Measurements from ENCODE around the gene ANKRD9. TPM values are rescaled to one million over a fixed set of nuclear protein-coding genes. Genes with fewer than 3 reads are reported as not detected.
A peak's percentile ranks its signal among the peaks of the same experiment; 100 is the strongest.
"Not testable (repeated sequence)": the region's sequence is repeated elsewhere in the genome, so short reads cannot be mapped to it uniquely, and the experiment has no call there.

Gene ANKRD9
- 6.7 TPM for total RNA-seq

- DNase-seq: peak; percentile 84
These were observed at the start of gene ANKRD9 for GRCh38 chr14:102509746-102510615. TSS of gene ANKRD9 (minus strand) at chr14:102509776. CDS start at chr14:102507889, 1,887 bp downstream.

DNA sequence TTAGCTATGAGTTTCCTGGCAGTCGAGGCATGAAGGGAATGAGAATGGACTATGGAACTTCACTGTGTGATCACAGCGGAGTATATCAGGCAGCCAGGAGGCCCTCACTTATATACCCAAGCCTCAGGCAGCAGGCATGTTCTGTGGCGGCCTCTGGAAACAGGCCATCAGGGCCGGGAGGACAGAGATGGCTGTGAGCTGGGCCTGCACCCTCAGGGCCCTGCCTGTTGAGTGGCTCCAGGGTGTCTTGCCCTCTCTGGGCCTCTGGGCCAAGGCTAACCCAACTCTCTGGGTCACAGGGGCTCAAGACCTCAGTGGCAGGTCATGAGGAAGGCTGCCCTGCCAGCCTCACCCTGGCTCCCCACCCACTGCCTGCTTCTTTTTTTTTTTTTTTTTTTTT is 49.0 kb upstream of the ANKRD9 start:
- DNase-seq: no peak

GRCh38 chr14:102557434-102558226 is 48.1 kb upstream of the ANKRD9 start:
- no peak for DNase-seq

DNA sequence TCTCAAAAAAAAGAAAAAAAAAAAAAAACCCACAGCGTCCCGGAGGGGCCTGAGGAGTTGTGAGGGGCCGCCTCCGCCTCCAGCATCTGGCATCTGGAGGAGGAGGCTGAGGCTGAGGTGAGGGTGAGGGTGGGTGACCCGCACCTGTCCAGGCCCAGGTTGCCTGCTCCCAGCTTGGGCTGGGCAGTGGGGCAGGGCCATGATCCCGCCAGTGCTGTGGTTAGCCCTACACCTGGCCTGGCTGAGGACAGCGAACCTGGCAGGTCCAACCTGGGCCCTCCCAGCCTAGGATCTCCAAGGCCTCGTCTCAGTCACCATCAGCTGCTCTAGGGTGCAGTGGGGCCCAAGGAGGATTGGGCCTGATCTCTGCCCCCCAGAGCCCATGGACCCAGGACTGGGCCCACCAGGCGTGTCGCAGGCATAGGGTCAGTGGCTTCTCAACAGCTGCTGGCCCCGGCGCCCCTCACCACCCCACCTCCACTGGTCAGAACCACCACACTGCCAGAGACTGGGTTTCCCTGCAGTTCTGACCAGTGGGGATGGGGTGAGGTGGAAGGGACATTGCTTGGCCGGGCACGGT is 46.6 kb upstream of the ANKRD9 start:
- DNase-seq: no peak

DNA sequence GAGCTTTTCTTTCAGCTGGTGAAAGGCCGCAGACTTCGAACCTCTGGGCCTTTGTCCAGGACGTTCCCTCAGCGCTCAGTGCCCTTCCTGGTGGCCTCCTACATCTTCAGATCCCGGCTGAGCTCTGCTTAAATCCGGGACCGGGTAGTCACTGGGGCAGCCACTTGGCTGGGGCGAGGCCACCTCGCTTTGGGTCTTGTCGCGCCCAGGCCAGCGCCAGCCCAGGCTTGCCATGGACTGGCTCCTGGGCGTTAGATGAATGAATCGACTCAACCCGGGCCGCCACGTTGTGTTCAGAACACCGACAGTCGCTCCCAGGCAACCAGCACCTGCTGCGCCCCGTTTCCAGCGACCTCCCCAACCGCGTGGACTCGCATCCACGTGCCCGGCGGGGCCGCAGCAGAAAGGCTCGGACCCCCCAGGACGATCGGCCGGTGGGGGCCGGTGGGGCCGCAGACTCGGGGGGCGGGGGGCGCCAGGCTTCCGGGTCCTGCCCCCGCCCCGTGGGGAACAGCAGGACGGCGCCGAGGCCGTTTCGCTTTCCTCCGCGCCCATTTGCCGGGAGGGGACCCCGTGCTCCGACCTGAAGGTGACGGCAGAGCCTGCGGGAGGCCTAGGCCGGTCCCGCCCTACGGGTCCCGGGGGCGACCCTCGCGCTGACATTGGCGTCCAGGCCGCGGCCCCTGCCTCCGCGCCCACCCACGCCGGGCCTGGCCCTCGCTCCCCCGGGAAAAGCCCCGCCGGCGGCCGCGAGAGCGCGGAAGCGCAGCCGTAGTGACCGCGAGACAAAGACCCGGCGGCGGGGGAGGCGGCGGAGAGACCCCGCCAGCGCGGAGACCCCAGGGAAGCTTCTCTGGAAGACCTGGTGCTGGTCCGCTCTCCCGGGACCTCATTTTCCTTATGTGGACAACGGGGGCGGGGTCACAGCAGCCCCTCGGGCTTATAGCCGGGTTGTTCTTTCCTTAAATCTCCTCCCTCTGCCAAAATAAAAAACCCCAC is 45.5 kb upstream of the ANKRD9 start:
- DNase-seq: no peak

GRCh38 chr14:102551995-102552705 is 42.6 kb upstream of the ANKRD9 start:
- DNase-seq: no peak

DNA sequence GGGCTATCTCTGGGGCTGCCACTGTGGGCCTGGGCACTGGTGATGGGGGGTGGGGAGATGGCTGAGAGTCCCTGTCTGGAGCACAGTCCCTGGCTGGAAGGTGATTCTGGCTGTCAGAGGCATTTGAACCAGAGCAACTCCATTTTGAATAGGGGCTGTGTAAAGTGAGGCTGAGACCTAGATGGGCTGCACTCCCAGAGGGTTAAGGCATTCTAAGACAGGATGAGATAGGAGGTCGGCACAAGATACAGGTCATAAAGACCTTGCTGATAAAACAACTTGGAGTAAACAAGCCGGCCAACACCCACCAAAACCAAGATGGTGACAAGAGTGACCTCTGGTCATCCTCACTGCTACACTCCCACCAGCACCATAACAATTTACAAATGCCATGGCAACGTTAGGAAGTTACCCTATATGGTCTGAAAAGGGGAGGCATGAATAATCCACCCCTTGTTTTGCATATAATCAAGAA is 41.4 kb upstream of the ANKRD9 start:
- not testable (repeated sequence) for DNase-seq

- peak; percentile 18 for DNase-seq
These were observed 39.2 kb upstream of the ANKRD9 start for GRCh38 chr14:102548616-102549240.

DNA sequence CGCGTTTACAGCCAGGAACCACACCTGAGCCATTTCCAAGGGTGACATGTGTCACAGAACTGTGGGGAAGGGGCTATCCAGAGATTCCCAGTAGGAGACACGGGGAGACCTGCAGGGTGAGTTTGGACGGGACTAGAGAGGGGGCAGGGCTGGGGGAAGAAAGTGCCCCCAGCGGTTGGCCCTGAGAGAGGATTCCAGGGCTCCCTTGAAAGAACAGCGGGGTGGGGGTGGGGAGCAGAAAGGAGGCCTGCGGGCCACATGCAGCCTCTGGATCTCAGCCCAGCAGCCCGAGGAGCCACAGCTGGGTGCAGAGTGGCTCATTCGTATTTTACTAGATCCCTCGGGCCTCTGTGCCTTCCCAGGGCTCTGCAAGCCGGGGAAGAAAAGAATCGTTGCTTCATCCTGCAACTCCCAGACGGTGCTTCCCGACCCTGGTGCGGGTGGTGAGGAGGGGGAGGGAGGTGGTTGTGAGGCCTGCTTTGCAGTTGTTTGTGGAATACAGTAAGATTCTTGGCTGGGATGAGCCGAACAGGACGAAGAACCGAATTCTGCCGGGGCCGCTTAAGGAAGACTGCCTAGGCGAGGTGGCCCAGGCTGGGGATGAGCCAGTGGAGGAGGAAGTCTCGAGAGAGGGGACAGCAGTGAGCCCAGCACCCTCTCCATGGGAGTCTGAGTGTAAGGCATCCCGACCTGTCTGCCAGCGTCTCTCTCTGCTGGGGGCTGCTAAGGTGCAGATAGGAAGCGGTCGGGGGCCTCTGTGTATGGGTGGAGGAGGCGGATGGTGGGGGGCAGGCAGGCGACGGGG is 36.1 kb upstream of the ANKRD9 start:
- peak; percentile 91 for DNase-seq

DNA sequence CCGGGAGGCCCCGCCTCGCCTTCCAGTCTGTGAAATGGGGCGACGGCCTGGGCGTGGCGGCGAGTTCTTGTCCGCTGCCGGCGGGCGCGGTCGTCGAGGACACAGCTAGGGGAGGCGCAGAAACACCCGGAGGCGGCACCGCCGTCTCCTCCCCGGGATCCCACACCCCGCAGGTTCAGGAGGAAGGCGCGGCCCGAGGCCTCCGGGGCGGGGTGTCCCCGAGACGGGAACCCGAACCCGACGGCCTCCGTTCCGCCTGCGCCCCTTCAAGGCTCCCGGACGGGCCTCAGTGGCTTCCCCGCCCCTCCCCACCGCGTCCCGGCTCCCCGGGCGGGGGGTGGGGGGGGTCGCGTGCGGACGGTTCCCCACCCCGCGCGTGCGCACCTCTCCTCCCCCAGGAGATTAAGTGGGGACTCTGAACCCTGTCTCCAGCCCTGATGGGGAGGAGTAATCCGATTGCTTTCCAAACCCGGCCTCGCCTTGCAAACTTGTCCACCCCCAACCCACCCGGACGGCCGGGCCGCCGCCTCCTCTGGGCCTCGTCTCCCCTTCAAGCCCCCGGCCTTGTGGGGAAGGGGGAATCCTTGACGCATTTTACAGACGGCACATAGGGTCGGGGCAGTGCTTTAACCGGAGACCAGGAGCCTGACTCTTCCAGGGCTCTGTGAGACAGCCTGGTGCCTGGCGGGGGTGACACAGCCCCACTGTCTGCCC is 35.3 kb upstream of the ANKRD9 start:
- DNase-seq: peak; percentile 58

GRCh38 chr14:102544046-102544746 is 34.6 kb upstream of the ANKRD9 start:
- peak; percentile 63 for DNase-seq

DNA sequence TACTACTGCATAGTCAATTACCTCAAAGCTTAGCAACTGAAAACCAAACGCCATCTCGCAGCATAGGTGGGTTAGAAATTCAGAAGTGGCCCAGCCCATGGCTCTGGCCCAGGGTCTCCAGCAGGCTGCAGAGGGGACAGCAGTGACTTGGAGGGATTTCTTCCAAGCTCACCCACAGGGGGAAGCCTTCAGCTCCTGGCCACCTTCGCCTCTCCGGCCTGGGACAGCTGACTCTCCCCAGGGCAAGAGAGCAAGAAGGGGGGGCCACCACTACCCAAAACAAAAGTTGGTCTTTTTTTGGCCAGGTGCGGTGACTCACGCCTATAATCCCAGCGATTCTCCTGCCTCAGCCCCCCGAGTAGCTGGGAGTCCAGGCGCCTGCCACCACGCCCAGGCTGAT is 32.2 kb upstream of the ANKRD9 start:
- DNase-seq: no peak

- DNase-seq: not testable (repeated sequence)
These were observed 31.5 kb upstream of the ANKRD9 start for GRCh38 chr14:102541029-102541491.

DNA sequence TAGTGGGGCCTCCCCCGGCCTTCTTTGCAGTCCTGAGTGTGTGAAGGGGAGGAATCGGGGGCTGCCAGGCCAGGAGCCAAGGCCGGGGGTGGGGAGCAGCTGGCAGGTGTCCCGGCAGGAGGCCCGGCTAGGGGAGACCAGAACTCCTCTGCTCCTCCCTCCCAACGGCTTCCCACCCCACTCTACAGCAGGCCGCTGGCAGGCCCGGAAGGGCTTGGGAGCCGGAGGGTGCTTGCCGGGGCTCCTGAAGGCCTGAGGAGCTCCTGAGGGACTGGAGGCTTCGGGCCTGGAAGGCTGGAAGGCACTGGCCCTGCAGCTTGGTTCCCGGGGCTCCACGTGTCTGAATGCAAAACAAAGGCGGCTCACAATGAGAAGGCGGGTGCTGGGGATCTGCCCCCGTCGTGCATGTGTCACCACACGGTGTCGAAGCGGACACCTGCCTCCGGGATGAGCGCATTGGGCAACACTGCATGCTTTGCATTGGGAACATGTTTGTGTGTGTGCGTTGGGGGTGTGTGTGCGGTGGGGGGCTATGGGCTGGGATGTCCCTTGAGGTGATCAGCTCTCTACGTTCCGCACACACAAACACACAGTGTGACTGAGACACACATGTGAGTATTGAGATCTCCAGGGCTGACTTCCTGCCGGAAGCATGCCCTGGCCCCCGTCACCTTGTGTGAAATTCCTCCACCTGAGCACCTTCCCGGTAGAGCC is 30.9 kb upstream of the ANKRD9 start:
- peak; percentile 90 for DNase-seq

- DNase-seq: peak; percentile 94
These were observed 30.2 kb upstream of the ANKRD9 start for GRCh38 chr14:102539544-102540314.

All from skin of body (tissue), 2 donors.